Endothelial cell of umbilical vein (primary cell): ENCODE measurements around the gene RNF130. TPM values are rescaled to one million over a fixed set of nuclear protein-coding genes. Genes with fewer than 3 reads are reported as not detected.

Experiments
- BruUV-seq: library from RNA; stranded (reverse); fragments of 400-500 nt; replicated peaks from 2 replicates; lab custom pipeline; 2021; lab: Mats Ljungman, UMichigan
- CTCF ChIA-PET: fragments of 300-600, 350-600 bp; sonication (Branson Sonifier 250); formaldehyde crosslinking; loops from one replicate; lab custom pipeline; 2021; ENCODE audit warnings: antibody characterized with exemption, inconsistent platforms; lab: Charles Lee
- POLR2A ChIA-PET: fragments of 300-600, 350-600 bp; sonication (Branson Sonifier 250); formaldehyde crosslinking; loops from one replicate; lab custom pipeline; 2021; ENCODE audit warnings: antibody characterized with exemption, inconsistent platforms; lab: Charles Lee
- DNase-seq: peaks from one replicate; pipeline ENCODE4 v3.0.0-alpha.2; 2011; ENCODE audit warnings: low read depth, low spot score
- FAIRE-seq: peaks from 2 replicates; lab custom pipeline; 2011; peaks lifted over from hg19 to GRCh38; lab: Jason Lieb, UNC
- H2AFZ ChIP-seq: 2 replicates; pipeline ENCODE4 v1.6.0; 2012; ENCODE audit warnings: low read depth, low read length, control low read depth, inconsistent platforms
- H3K27ac ChIP-seq: 2 replicates; pipeline ENCODE4 v1.5.1; 2011; ENCODE audit warnings: low read depth, mild to moderate bottlenecking, control low read depth, low read length, moderate library complexity; ENCODE audit not compliant: insufficient read depth
- H3K27me3 ChIP-seq, 2 experiments: 2 replicates each; pipeline versions ENCODE4 v1.6.0 to v1.6.1; 2011; ENCODE audit warnings: low read length in 2 of 2, mixed read lengths in 1 of 2; ENCODE audit not compliant: control insufficient read depth in 2 of 2, insufficient read depth in 2 of 2
- H3K36me3 ChIP-seq, 2 experiments: 2 replicates in 1 of 2; 3 replicates in 1 of 2; pipeline ENCODE4 v1.5.1; 2011; ENCODE audit warnings: low read length in 2 of 2, mild to moderate bottlenecking in 1 of 2, moderate library complexity in 1 of 2; ENCODE audit not compliant: control insufficient read depth in 2 of 2, insufficient read depth in 2 of 2; ENCODE audit errors: extremely low read depth in 1 of 2
- H3K4me1 ChIP-seq: 3 replicates; pipeline ENCODE4 v1.5.1; 2011; ENCODE audit warnings: mild to moderate bottlenecking, low read length; ENCODE audit not compliant: control insufficient read depth, insufficient read depth; ENCODE audit errors: extremely low read depth
- H3K4me2 ChIP-seq: 2 replicates; pipeline ENCODE4 v1.6.1; 2011; ENCODE audit warnings: low read length, control low read depth, mixed read lengths; ENCODE audit not compliant: insufficient read depth
- H3K4me3 ChIP-seq, 3 experiments: fragments of 200-600 bp in 1 of 3; sonication (generic), shearing (Covaris generic) in 1 of 3; replicated peaks in 1 of 3; 2 replicates each; pipeline ENCODE4 v1.5.1; 2011 to 2016; ENCODE audit warnings: control low read depth in 3 of 3, low read length in 3 of 3, mild to moderate bottlenecking in 2 of 3, inconsistent platforms in 1 of 3, low read depth in 1 of 3, moderate library complexity in 1 of 3; ENCODE audit not compliant: insufficient read depth in 1 of 3
- H3K79me2 ChIP-seq: 2 replicates; pipeline ENCODE4 v1.6.0; 2012; ENCODE audit warnings: low read length, inconsistent platforms; ENCODE audit not compliant: control insufficient read depth, insufficient read depth
- H3K9ac ChIP-seq: replicated peaks from 2 replicates; pipeline ENCODE3; 2011; ENCODE audit warnings: low read length, control low read depth; ENCODE audit not compliant: insufficient read depth; ENCODE audit errors: extremely low read depth
- H3K9me1 ChIP-seq: replicated peaks from 3 replicates; pipeline ENCODE4 v1.6.0; 2011; ENCODE audit warnings: mild to moderate bottlenecking, low read length; ENCODE audit not compliant: control insufficient read depth, insufficient read depth; ENCODE audit errors: extremely low read depth
- H3K9me3 ChIP-seq: replicated peaks from 2 replicates; pipeline ENCODE4 v1.5.1; 2012; ENCODE audit warnings: low read length, inconsistent platforms; ENCODE audit not compliant: control insufficient read depth, insufficient read depth
- H4K20me1 ChIP-seq: replicated peaks from 2 replicates; pipeline ENCODE3; 2011; ENCODE audit warnings: mild to moderate bottlenecking, low read length; ENCODE audit not compliant: control insufficient read depth, insufficient read depth; ENCODE audit errors: extremely low read depth
- FOS ChIP-seq: IDR thresholded peaks from 2 replicates; pipeline ENCODE4 v1.6.1; 2011; ENCODE audit warnings: mild to moderate bottlenecking, low read length, moderate library complexity, borderline replicate concordance; ENCODE audit not compliant: insufficient read depth
- GATA2 ChIP-seq: IDR thresholded peaks from 2 replicates; pipeline ENCODE4 v1.7.0; 2011; ENCODE audit warnings: low read depth, mild to moderate bottlenecking, moderate library complexity, mixed read lengths, low read length; ENCODE audit not compliant: insufficient read length, insufficient read depth
- MYC ChIP-seq: IDR thresholded peaks from one replicate; pipeline ENCODE4 v1.6.1; 2011; ENCODE audit warnings: mild to moderate bottlenecking, low read depth, low read length
- POLR2AphosphoS5 ChIP-seq: IDR thresholded peaks from 2 replicates; pipeline ENCODE4 v1.6.1; 2012; ENCODE audit warnings: low read depth, mild to moderate bottlenecking, control low read depth, low read length, moderate library complexity; ENCODE audit not compliant: insufficient read depth
- dilution Hi-C: fragments of 300-500 bp; cut with MboI; formaldehyde crosslinking; loops from one replicate; pipeline ENCODE4 v1.15.0; 2019; ENCODE audit warnings: low sequenced_read_pairs; ENCODE audit not compliant: extremely low pct_ligation_motif_present
- intact Hi-C: fragments of 100-400 bp; cut with micrococcal nuclease; formaldehyde crosslinking; loops from one replicate; pipeline ENCODE4 v1.10.0; 2022
- polyA plus RNA-seq, 4 experiments: library from polyadenylated mRNA; depleted of rRNA in 3 of 4; stranded (reverse) in 3 of 4; unstranded in 1 of 4; fragments of >200 nt; gene quantifications; 2 replicates each; pipeline versions ENCODE4 v1.2.1 to v1.2.3, GENCODE V29; 2011 to 2012; ENCODE audit warnings: missing spikeins in 1 of 4
- total RNA-seq: library from RNA; stranded (reverse); gene quantifications from 2 replicates; pipeline ENCODE4 v1.2.3, GENCODE V29; 2021
- TF ChIP-seq, protein P1 (sequence below): IDR thresholded peaks from 2 replicates; pipeline ENCODE4 v1.6.1; 2011; ENCODE audit not compliant: insufficient read depth, insufficient read length

RNF130 gene
- total and polyA plus RNA-seq, 2 donors (not counting 3 experiments of a cell fraction or from before 2014, with no cell fraction given): 43.0 to 43.1 TPM

DNA sequence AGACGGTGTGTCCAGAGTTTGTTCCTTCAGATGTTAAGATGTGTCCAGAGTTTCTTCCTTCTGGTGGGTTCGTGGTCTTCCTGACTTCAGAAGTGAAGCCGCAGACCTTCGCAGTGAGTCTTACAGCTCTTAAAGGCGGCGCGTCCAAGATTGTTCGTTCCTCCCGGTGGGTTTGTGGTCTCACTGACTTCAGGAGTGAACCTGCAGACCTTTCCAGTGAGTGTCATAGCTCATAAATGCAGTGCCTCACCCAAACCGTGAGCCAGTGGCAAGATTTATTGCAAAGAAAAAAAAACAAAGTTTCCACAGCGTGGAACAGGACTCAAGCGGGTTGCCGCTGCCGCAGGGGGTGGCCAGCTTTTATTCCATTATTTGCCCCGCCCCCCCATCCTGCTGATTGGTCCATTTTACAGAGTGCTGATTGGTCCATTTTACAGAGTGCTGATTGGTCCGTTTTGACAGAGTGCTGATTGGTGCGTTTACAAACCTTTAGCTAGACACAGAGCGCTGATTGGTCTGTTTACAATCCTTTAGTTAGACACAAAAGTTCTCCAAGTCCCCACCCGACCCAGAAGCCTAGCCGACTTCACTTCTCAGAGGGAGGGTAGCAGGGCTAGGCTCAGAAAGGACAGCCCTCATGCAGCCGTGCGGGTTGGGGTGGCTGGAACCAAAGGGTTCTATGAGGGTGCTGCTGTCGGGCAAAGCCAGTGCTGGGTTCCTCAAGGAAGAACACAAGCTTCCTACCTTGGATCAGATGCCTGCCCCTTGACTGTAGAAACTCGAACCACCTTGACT, 9.1 kb upstream of the RNF130 start:
- intact Hi-C loops: no loop called here
- DNase-seq (no peak), FAIRE-seq (no peak)
- H3K4me2 ChIP-seq: no peak overlapping the region
- H3K9ac ChIP-seq: no peak overlapping the region
- dilution Hi-C loops: no loop called here
- H3K36me3 ChIP-seq: no peaks in the 10 kb centered on the region
- ChIA-PET CTCF (no interaction called here), POLR2A (no interaction called here)
- H3K27ac ChIP-seq: no peak overlapping the region
- H3K79me2 ChIP-seq: no peaks in the 10 kb centered on the region
- no peak for TF ChIP-seq GATA2
- TF ChIP-seq, protein P1, sequence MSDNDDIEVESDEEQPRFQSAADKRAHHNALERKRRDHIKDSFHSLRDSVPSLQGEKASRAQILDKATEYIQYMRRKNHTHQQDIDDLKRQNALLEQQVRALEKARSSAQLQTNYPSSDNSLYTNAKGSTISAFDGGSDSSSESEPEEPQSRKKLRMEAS: no peak
- no peak overlapping the region for H3K4me3 ChIP-seq
- H3K9me1 ChIP-seq: no peaks in the 10 kb centered on the region
- H2AFZ ChIP-seq: no peak overlapping the region
- peaks cover 6 to 10% of the 10 kb centered on the region in 2 experiments for H3K27me3 ChIP-seq
- H3K9me3 ChIP-seq: no peaks in the 10 kb centered on the region
- BruUV-seq: no TSS peak
- no peaks in the 10 kb centered on the region for H4K20me1 ChIP-seq
- H3K4me1 ChIP-seq: no peaks in the 10 kb centered on the region

DNA sequence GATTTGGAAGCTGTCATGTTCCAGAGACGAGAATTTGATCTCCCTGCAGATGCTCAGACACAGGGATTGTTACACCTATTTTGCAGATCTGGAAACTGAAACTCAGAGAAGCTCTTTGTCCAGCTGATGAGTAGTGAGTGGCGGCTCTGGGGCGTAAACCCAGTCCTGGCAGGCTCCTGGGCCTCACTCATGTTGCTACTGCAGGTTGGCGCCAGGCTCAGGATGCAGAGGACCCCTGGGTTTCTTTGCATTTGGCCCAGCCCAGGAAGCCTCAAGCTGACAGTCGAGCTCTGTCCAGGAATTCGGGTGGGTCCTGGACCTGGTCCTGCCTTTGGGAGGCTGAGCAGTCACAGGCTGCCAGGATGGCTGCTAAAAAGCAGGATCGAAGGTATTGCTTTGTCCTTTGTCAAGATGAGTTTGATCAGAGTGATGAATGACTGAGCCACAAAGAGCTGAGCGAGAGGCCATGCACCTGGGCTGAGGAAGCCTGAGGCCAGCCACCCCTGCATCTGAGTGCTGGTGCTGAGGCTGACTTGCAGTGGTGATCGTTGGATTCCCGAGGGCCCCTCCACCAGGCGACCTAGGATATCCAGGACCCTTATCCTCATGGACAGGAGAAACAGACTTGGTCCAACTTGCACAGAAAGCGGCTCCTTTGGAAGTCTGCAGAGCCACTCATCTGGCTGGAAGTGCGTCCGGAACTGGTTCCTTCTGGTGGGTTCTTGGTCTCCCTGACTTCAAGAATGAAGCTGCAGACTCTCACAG, 8.3 kb upstream of the RNF130 start:
- no peak overlapping the region for H3K4me3 ChIP-seq
- intact Hi-C loops: no loop called here
- ChIA-PET CTCF (interaction anchor here (0.6 kb wide), 1 partner anchor 10 kb away, joined by 5 read pairs; no protein-coding TSS in a partner anchor), POLR2A (no interaction called here)
- peaks cover 2 to 14% of the 10 kb centered on the region in 2 experiments for H3K27me3 ChIP-seq
- DNase-seq: no peak
- H3K9me1 ChIP-seq: no peaks in the 10 kb centered on the region
- BruUV-seq: no TSS peak
- no peaks in the 10 kb centered on the region for H4K20me1 ChIP-seq
- H3K4me1 ChIP-seq: no peaks in the 10 kb centered on the region
- H3K36me3 ChIP-seq: no peaks in the 10 kb centered on the region
- no peak overlapping the region for H2AFZ ChIP-seq
- H3K9ac ChIP-seq: no peak overlapping the region
- no peaks in the 10 kb centered on the region for H3K79me2 ChIP-seq
- no peak overlapping the region for H3K4me2 ChIP-seq
- TF ChIP-seq POLR2AphosphoS5 (no peak), MYC (no peak), FOS (no peak)
- TF ChIP-seq, protein P1: no peak
- no peak overlapping the region for H3K27ac ChIP-seq
- no peak for FAIRE-seq
- dilution Hi-C loops: no loop called here
- H3K9me3 ChIP-seq: no peaks in the 10 kb centered on the region
